Transverse colon (tissue), 4 donors: Measurements from ENCODE around the gene SLC24A3. TPM values are rescaled to one million over a fixed set of nuclear protein-coding genes. Genes with fewer than 3 reads are reported as not detected.

ENCODE experiments used
- DNase-seq: peaks from one replicate; pipeline ENCODE4 v3.0.0-alpha.2; 2019
- H3K27ac ChIP-seq, 4 donors: fragments of 200-600 bp; sonication (generic); 2 replicates each; pipeline ENCODE4 v1.5.1; 2016 to 2018; ENCODE audit warnings: inconsistent platforms in 4 of 4
- H3K27me3 ChIP-seq: fragments of 200-600 bp; sonication (generic); 2 replicates; pipeline ENCODE4 v1.5.1; 2017; ENCODE audit warnings: inconsistent platforms
- H3K36me3 ChIP-seq, 4 donors: fragments of 200-600 bp; sonication (generic); 2 replicates each; pipeline ENCODE4 v1.5.1; 2017 to 2019; ENCODE audit warnings: inconsistent platforms in 4 of 4
- H3K4me1 ChIP-seq, 4 donors: fragments of 200-600 bp; sonication (generic); 2 replicates each; pipeline ENCODE4 v1.5.1; 2017 to 2020; ENCODE audit warnings: inconsistent platforms in 4 of 4
- H3K4me3 ChIP-seq, 4 donors: fragments of 200-600 bp; sonication (generic); 1 replicate in 1 of 4; 2 replicates in 3 of 4; pipeline versions ENCODE4 v1.5.1 to v1.6.1; 2017 to 2019; ENCODE audit warnings: inconsistent platforms in 4 of 4
- H3K9me3 ChIP-seq, 2 donors: fragments of 200-600 bp; sonication (generic); 2 replicates each; pipeline ENCODE4 v1.5.1; 2017 to 2019; ENCODE audit warnings: inconsistent platforms in 2 of 2
- CTCF ChIP-seq, 5 experiments: fragments of 200-600 bp in 3 of 5; fragments of 450-650 bp in 2 of 5; sonication (generic) in 3 of 5; IDR thresholded peaks; 1 replicate in 2 of 5; 2 replicates in 3 of 5; pipeline ENCODE4 v1.5.1; 2016 to 2017; ENCODE audit warnings: antibody characterized with exemption in 5 of 5, inconsistent platforms in 3 of 5, mild to moderate bottlenecking in 2 of 5, moderate library complexity in 1 of 5
- EP300 ChIP-seq: sonication (generic); formaldehyde crosslinking; IDR thresholded peaks from one replicate; pipeline ENCODE4 v1.6.1; 2017; ENCODE audit warnings: antibody characterized with exemption, low read depth
- POLR2A ChIP-seq: fragments of 450-650 bp; IDR thresholded peaks from one replicate; pipeline ENCODE4 v1.6.1; 2016; ENCODE audit warnings: antibody characterized with exemption, mild to moderate bottlenecking, moderate library complexity
- POLR2AphosphoS5 ChIP-seq, 3 donors: sonication (generic); formaldehyde crosslinking; IDR thresholded peaks; one replicate each; pipeline ENCODE4 v1.6.1; 2016; ENCODE audit warnings: antibody characterized with exemption in 3 of 3
- WGBS, 2 donors: methylation state at CpG; one replicate each; pipeline ENCODE4 v1.1.5; 2018; ENCODE audit warnings: low coverage in 1 of 2; 5-methylcytosine and 5-hydroxymethylcytosine counted together
- in situ Hi-C, 4 donors: fragments of 200-750 bp; cut with MboI; loops; one replicate each; pipeline versions ENCODE4 v1.15.0 to v1.15.1; 2017; ENCODE audit warnings: low sequenced_read_pairs in 3 of 4, low pct_ligation_motif_present in 1 of 4, low pct_unique_long_range_greater_than_20kb in 1 of 4
- intact Hi-C: fragments of 100-400 bp; cut with DNase I; formaldehyde crosslinking; loops from one replicate; pipeline ENCODE4 v1.15.1; 2023; ENCODE audit warnings: low total_unique reads
- total RNA-seq, 4 donors: library from RNA; depleted of rRNA; stranded (reverse); fragments of >200 nt; gene quantifications; one replicate each; pipeline ENCODE4 v1.1.0, GENCODE V29; 2016

The SLC24A3 gene
- total RNA-seq, 4 donors from 2014 or later, result 4.4 to 6.7 (median 4.6) TPM

DNA sequence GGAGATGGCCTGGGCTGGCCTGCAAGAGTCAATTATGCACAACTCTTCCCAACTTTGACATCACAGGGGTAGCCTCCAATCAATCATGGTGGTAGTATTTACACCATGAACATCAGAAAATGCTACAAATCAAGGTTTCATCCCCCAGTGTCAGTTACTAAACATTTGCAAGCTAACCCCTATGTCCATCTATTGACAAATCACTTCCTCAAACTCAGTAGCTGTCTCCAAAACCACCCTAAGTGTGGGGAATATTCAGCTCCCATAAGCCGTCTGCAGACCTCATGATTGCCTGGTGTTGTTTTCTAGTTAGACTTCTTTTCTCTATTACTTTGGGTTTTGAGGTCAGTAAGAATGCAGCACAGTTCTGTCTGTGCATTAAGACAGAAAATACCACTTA, 344.8 kb downstream of the SLC24A3 start:
- no peaks in the 10 kb centered on the region for H3K36me3 ChIP-seq
- H3K27me3 ChIP-seq, result no peaks in the 10 kb centered on the region
- no peaks in the 10 kb centered on the region for H3K9me3 ChIP-seq
- 82 to 86% methylated on average over 1 of the region's 1 CpG for WGBS, 2 donors
- intact Hi-C loops (no loop called here), in situ Hi-C loops (no loop called here)
- no peak for TF ChIP-seq CTCF (IDR thresholded peaks at IDR 0.05)
- no peak for TF ChIP-seq POLR2AphosphoS5 (IDR thresholded peaks at IDR 0.05)
- TF ChIP-seq EP300, result no peak
- TF ChIP-seq POLR2A, result no peak
- H3K4me1 ChIP-seq, result no peaks in the 10 kb centered on the region
- no peak overlapping the region for H3K4me3 ChIP-seq
- no peak for DNase-seq
- H3K27ac ChIP-seq, result no peak overlapping the region

GRCh38 chr20:19560881-19561480, 348.5 kb downstream of the SLC24A3 start:
- in situ Hi-C loops (no loop called here), intact Hi-C loops (no loop called here)
- Histone ChIP-seq H3K27ac (no peak overlapping the region), H3K9me3 (no peaks in the 10 kb centered on the region), H3K36me3 (no peaks in the 10 kb centered on the region), H3K27me3 (no peaks in the 10 kb centered on the region), H3K4me3 (no peak overlapping the region), H3K4me1 (no peaks in the 10 kb centered on the region)
- DNase-seq, result no peak
- no peak for TF ChIP-seq POLR2AphosphoS5 (IDR thresholded peaks at IDR 0.05)
- TF ChIP-seq EP300, result no peak
- TF ChIP-seq POLR2A, result no peak
- no peak for TF ChIP-seq CTCF (IDR thresholded peaks at IDR 0.05)
- 75 to 85% methylated on average over 6 to 8 of the region's 8 CpGs for WGBS, 2 donors

DNA sequence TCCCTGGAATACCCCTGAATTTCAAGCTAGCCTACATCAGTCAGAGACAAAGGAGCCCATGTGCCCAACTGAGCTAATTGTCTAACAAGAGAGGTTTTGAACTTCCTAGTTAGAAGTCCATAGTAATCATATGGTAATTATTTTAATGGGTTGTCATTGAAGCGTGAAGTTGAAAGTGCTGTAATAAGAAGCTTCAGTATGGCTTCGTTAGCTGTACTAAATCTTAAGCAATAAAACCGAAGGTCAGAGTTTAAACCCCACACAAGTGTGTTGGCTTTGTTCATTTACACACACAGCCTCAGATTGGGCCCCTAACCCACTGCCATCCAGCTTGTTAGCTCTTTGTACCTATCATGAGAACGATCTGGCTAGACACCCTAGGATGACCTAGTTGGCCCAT, 350.0 kb downstream of the SLC24A3 start:
- Histone ChIP-seq H3K27ac (no peak overlapping the region), H3K4me3 (no peak overlapping the region), H3K9me3 (no peaks in the 10 kb centered on the region), H3K4me1 (no peaks in the 10 kb centered on the region), H3K36me3 (no peaks in the 10 kb centered on the region), H3K27me3 (no peaks in the 10 kb centered on the region)
- WGBS, 2 donors, result 60 to 72% methylated on average over 1 to 4 of the region's 4 CpGs
- DNase-seq, result no peak
- TF ChIP-seq EP300 (no peak), POLR2AphosphoS5 (IDR thresholded peaks at IDR 0.05) (no peak), POLR2A (no peak), CTCF (IDR thresholded peaks at IDR 0.05) (no peak)
- intact Hi-C loops (no loop called here), in situ Hi-C loops (no loop called here)

DNA sequence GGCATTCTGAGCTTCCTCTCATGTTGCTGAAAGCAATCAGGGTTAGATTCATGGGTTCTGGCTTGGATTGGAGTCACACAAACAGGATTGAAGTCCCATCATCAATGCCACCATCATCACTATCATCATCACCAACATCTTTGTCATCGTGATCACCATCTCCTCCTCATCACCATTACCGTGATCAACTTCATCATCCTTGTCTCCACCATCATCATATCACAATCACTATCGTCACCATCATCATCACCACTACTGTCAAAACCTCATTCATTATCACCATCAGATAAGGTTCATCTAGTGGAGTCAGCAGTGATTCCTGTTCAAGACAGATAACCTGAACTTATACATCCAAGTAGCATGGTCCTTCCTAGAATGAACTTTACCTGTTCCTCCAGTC, 351.8 kb downstream of the SLC24A3 start:
- H3K27ac ChIP-seq, result no peak overlapping the region
- no peaks in the 10 kb centered on the region for H3K36me3 ChIP-seq
- no peaks in the 10 kb centered on the region for H3K27me3 ChIP-seq
- no peak for TF ChIP-seq CTCF (IDR thresholded peaks at IDR 0.05)
- TF ChIP-seq POLR2AphosphoS5 (IDR thresholded peaks at IDR 0.05), result no peak
- TF ChIP-seq POLR2A, result no peak
- TF ChIP-seq EP300, result no peak
- no peaks in the 10 kb centered on the region for H3K4me1 ChIP-seq
- no peak for DNase-seq
- in situ Hi-C loops (no loop called here), intact Hi-C loops (no loop called here)
- H3K4me3 ChIP-seq, result no peak overlapping the region
- whole genome bisulfite sequencing, 2 donors, result 94 to 96% methylated on average over 3 of the region's 3 CpGs
- H3K9me3 ChIP-seq, result no peaks in the 10 kb centered on the region
